22Rv1 (cell line): ENCODE data around the gene OGFOD2.

Experiments
- H3K27ac ChIP-seq: fragments of 450-650 bp; 2 replicates; pipeline ENCODE4 v1.5.1; 2017
- CTCF ChIP-seq: fragments of 450-650 bp; IDR thresholded peaks from 2 replicates; pipeline ENCODE4 v1.5.1; 2017; ENCODE audit warnings: mild to moderate bottlenecking
- ZFX ChIP-seq: fragments of 450-650 bp; IDR thresholded peaks from 2 replicates; pipeline ENCODE4 v1.6.1; 2017; ENCODE audit warnings: antibody characterized with exemption, borderline replicate concordance

Gene OGFOD2

GRCh38 chr12:122999986-123000420, 25.0 kb downstream of the OGFOD2 start:
- no peak for TF ChIP-seq ZFX
- no peak overlapping the region for H3K27ac ChIP-seq

GRCh38 chr12:123000578-123000977, 25.5 kb downstream of the OGFOD2 start:
- TF ChIP-seq CTCF (no peak), ZFX (no peak)
- no peak overlapping the region for H3K27ac ChIP-seq

GRCh38 chr12:123001464-123001863, 26.4 kb downstream of the OGFOD2 start:
- no peak for TF ChIP-seq CTCF
- TF ChIP-seq ZFX: no peak
- H3K27ac ChIP-seq: no peak overlapping the region

- no peak for TF ChIP-seq CTCF
- TF ChIP-seq ZFX: no peak
- no peak overlapping the region for H3K27ac ChIP-seq
Observed at GRCh38 chr12:123003257-123003656, 28.2 kb downstream of the OGFOD2 start.

- TF ChIP-seq ZFX (no peak), CTCF (no peak)
- no peak overlapping the region for H3K27ac ChIP-seq
Observed at GRCh38 chr12:123004287-123004686, 29.2 kb downstream of the OGFOD2 start.

GRCh38 chr12:123005081-123005626, 30.1 kb downstream of the OGFOD2 start:
- TF ChIP-seq CTCF (no peak), ZFX (no peak)
- no peak overlapping the region for H3K27ac ChIP-seq

GRCh38 chr12:123006977-123007376, 31.9 kb downstream of the OGFOD2 start:
- TF ChIP-seq ZFX (no peak), CTCF (no peak)
- no peak overlapping the region for H3K27ac ChIP-seq

GRCh38 chr12:123010110-123010509, 35.1 kb downstream of the OGFOD2 start:
- TF ChIP-seq CTCF (no peak), ZFX (no peak)
- no peak overlapping the region for H3K27ac ChIP-seq
